GM18526 (cell line): ENCODE data around the gene BLOC1S3.

Source experiments
- POLR2A ChIP-seq: IDR thresholded peaks from 3 replicates; pipeline ENCODE4 v1.6.1; 2011; ENCODE audit not compliant: insufficient read length; ENCODE audit errors: extremely low read depth

BLOC1S3 gene

GRCh38 chr19:45166723-45167252 lies 11.8 kb upstream of the BLOC1S3 start:
- TF ChIP-seq POLR2A = no peak

DNA sequence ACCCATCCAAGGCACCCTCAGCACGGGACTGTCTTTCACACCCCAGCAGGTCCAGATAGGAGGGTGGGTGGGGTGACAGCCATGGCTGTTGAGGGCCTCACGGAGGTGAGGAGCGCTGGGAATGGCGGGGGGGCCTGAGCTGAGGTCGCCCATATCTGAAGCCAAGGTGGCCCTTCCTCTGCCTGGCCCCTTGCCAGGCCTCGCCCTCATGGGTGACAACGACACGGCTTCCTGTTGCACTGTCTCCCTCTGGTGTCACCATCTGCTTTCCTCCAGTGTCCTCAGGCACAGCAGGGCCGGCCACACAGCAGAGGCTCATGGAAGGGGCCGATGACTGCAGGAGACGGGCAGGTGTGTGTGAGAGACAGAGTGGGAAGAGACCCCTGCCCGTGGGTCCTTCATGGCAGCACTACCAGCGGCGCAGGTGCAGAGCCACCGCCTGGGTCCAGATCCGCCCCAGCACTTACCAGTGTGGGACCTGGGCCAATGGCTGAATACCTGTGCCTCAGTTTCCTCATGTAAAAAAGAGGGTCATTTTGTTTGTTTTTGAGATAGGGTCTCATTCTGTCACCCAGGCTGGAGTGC lies 9.7 kb upstream of the BLOC1S3 start:
- TF ChIP-seq POLR2A = no peak

- no peak for TF ChIP-seq POLR2A
Measured at GRCh38 chr19:45169602-45170001, 9.0 kb upstream of the BLOC1S3 start.

DNA sequence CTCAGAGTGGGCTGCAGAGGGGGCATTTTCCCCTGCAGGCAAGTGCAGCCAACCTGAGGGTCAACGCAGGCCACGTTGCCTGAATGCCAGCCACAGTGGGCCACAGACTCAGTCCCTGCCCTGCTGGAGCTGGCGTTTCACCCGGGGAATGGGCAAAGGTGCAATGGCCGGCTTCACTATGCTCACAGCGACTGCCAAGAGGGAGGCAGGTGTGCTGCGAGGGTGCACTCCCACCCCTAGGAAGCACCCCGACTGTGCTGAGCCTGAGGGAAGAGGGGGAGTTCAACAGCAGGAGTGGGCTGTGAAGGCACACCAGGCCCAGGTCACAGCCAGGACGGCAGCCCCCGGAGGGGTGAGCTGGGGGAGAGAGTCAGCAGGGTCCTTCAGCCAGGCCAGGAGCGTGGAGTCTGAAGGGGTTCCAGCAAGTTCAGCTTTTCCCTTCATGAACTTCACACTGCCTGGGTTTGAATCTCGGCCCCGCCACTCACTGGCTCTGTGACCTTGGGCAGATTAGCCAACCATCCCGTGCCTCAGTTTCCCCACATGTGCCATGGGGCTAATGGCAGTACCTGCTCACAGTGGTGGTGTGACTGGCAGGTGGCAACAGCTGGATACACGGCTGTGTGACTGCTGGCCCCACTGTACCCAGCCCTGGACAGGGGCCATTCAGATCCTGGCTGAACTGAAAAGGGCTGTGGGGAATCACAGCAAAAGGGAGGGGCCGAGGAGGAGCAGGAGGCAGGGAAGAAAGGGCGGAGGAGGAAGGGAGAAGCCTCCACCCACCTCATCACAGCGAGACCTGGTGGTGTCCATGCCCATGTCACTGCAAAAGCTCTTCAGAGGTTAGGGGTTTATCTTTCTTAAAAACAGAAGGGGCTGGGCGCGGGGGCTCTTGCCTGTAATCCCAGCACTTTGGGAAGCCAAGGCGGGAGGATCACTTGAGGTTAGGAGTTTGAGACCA lies 8.2 kb upstream of the BLOC1S3 start:
- no peak for TF ChIP-seq POLR2A

- no peak for TF ChIP-seq POLR2A
Measured at GRCh38 chr19:45171211-45171623, 7.4 kb upstream of the BLOC1S3 start.

- no peak for TF ChIP-seq POLR2A
Measured at GRCh38 chr19:45172173-45172572, 6.4 kb upstream of the BLOC1S3 start.

- no peak for TF ChIP-seq POLR2A
Measured at GRCh38 chr19:45172611-45173208, 5.9 kb upstream of the BLOC1S3 start.

- TF ChIP-seq POLR2A = no peak
Measured at GRCh38 chr19:45173816-45174215, 4.8 kb upstream of the BLOC1S3 start.

- TF ChIP-seq POLR2A = no peak
Measured at GRCh38 chr19:45175515-45176345, 2.9 kb upstream of the BLOC1S3 start.

DNA sequence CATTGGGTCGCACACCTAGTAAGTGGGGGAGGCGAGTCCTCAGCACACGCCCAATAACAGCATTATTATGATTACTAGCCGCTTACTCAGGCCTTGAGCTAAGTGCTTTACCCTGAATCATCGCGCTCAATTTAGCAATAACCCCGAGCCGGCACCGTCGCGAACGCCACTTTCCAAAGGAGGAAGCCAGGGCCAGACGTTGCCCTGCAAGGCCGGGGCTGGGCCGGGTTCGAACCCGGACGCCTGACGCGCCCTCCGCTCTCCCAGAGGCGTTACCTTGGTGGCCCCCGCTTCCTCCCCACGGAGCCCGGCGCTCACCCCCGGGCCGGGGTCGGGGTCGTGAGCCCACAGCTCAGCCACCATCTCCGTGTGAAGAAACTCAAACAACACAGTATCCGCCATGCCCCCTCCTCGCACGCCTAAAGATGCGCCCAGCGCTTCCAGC lies 745 bp upstream of the BLOC1S3 start, which contains the start of gene TRAPPC6A:
Gene TRAPPC6A, minus strand, starts transcription at position 421 of the 445 bp plus-strand sequence. Its CDS starts 19 bp downstream, at position 402.
- TF ChIP-seq POLR2A = peak; percentile 73

- TF ChIP-seq POLR2A = peak; percentile 39
Measured at GRCh38 chr19:45179072-45179891, 698 bp downstream of the BLOC1S3 start.

GRCh38 chr19:45179892-45180370 lies 1.3 kb downstream of the BLOC1S3 start:
- no peak for TF ChIP-seq POLR2A

- no peak for TF ChIP-seq POLR2A
Measured at GRCh38 chr19:45180936-45181335, 2.4 kb downstream of the BLOC1S3 start.

DNA sequence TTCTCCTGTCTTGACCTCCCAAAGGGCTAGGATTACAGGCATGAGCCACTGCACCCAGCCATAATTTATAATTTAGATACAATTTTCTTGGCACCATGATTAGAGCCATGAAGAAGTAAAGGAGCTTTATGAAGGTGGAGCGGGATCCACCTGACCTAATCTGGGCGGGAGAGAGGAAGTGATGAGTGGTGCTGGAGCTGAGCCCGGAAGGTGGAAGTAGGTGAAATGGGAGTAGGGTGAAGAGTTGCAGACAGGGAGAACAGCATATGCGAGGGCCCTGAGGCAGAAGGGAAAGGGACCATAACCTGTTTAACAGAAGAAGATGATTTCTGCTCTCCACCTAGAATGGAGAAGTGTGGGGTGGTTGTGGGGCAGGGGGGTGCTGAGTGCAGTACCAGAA lies 4.2 kb downstream of the BLOC1S3 start:
- no peak for TF ChIP-seq POLR2A
